CD1c-positive myeloid dendritic cell (primary cell): ENCODE measurements around the gene UNC93A.

ENCODE experiments used
- DNase-seq: peaks from one replicate; pipeline ENCODE4 v3.0.0-alpha.2; 2016; ENCODE audit errors: extremely low spot score

Gene UNC93A

GRCh38 chr6:167293088-167293589 lies 2.0 kb downstream of the UNC93A start:
- DNase-seq, result no peak

- DNase-seq, result no peak
Observed at GRCh38 chr6:167293590-167294091, 2.5 kb downstream of the UNC93A start.

- no peak for DNase-seq
Observed at GRCh38 chr6:167294241-167294640, 3.1 kb downstream of the UNC93A start.

- no peak for DNase-seq
Observed at GRCh38 chr6:167294651-167295494, 3.8 kb downstream of the UNC93A start.

- DNase-seq, result no peak
Observed at GRCh38 chr6:167295495-167296292, 4.6 kb downstream of the UNC93A start.

- DNase-seq, result no peak
Observed at GRCh38 chr6:167296293-167296690, 5.2 kb downstream of the UNC93A start.

- DNase-seq, result no peak
Observed at GRCh38 chr6:167296902-167297301, 5.8 kb downstream of the UNC93A start.

- no peak for DNase-seq
Observed at GRCh38 chr6:167298127-167298526, 7.0 kb downstream of the UNC93A start.

GRCh38 chr6:167299641-167300308 lies 8.7 kb downstream of the UNC93A start:
- no peak for DNase-seq

- DNase-seq, result no peak
Observed at GRCh38 chr6:167300902-167301777, 10.0 kb downstream of the UNC93A start.

GRCh38 chr6:167302074-167302473 lies 11.0 kb downstream of the UNC93A start:
- no peak for DNase-seq

- DNase-seq, result no peak
Observed at GRCh38 chr6:167302796-167303195, 11.7 kb downstream of the UNC93A start.

- no peak for DNase-seq
Observed at GRCh38 chr6:167303675-167304625, 12.8 kb downstream of the UNC93A start.

GRCh38 chr6:167304912-167305311 lies 13.8 kb downstream of the UNC93A start:
- DNase-seq, result no peak

GRCh38 chr6:167305796-167306195 lies 14.7 kb downstream of the UNC93A start:
- DNase-seq, result no peak

- DNase-seq, result no peak
Observed at GRCh38 chr6:167306401-167306998, 15.4 kb downstream of the UNC93A start.

GRCh38 chr6:167307342-167307955 lies 16.3 kb downstream of the UNC93A start:
- no peak for DNase-seq

- no peak for DNase-seq
Observed at GRCh38 chr6:167308207-167308606, 17.1 kb downstream of the UNC93A start.
